ENCODE results near the gene KIAA1328.
A peak's percentile ranks its signal among the peaks of the same experiment; 100 is the strongest.
"Not testable (repeated sequence)": the region's sequence is repeated elsewhere in the genome, so short reads cannot be mapped to it uniquely, and the experiment has no call there.

KIAA1328 gene

DNA sequence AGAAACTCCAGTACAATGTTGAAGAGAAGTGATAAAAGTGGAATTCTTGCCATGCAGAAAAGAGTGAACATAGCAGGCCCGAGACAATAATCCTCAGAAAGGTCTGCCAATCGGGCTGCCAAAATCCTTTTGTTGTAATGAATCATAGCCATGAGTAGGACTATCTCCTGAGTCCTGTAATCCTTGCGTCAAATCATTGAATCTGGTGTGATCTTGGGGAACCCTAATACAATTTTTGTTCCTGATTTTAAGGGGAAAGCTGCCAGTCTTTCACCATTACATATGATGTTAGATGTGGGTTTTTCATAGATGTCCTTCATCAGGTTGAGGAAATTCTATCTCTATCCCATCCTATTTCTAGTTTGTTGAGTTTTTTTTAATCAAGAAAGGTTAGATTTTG is 2.4 kb upstream of the KIAA1328 start:
- DNase-seq, result no peak

GRCh38 chr18:36828157-36828629 is 734 bp upstream of the KIAA1328 start:
- DNase-seq, result peak; percentile 72

DNA sequence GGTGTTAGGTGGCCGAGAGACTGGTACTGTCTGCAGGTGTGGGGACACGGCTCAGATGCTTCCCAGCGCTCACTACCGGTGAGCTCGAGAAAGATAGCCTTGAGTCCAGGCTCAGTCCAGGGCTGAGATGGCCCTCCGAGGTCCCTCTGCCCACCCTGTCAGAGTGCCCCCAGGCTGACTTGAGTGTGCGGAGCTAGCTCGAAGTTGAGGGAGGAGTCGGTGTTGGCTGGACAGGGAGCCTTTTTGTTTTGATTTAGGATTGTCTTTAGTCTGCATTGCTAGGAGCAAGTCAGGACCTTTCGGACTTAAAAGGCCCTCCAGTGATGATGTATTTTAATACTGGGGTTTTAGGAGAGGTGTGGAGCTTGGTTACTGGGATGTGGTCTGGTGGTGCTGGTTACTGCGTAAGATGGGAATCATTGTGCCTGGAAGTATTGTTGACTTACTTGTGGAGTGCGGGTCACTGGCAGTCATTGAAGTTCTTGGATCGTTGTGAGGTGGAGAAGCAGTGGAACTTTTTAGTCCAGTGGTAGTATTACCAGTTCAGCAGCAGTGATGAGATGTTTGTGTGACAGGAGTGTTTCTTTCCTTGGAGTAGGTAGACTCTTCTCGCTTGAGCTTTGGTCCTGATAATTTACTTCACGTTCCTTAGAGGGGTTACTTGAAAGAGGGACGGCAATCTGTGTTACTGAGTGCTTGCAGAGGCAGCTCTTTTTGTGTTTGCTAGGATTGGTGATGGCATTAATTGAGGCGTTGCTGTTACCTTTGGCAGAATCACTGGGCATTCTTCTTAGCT is 633 bp downstream of the KIAA1328 start:
- no peak for DNase-seq

DNA sequence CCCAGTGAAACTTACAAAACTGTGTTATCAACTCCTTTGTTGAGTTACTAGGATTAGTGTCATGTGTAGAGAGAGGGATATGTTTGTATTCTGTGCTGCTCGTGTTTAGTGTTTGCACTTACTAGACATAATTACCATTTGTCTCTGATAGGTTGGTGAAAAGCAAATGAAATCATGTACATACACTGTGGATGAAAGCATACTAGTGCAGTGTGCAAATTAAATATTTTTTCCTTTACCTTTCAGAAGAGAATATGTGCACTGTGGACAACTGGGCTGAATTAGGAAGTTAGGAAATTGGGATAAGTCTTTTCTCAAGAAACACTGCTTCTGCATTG is 1.2 kb downstream of the KIAA1328 start:
- no peak for DNase-seq

DNA sequence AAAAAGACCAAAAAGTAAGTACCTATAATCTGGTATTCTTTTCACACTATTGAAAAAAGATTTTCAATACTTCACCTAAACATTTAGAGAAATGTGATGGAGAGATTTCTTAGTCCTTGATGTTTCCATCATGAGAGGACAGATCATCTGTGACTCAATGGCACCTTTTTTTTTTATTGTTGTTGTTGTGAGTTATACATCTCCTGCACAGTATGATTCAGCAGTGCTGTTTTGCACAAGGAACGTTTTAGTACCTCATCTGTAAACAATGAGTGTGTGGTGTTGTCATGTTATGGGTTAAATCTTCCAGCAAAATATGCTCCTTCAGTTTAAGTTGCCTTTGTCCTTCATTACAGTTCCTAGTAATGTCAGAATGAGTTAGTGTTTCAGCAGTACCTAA is 2.2 kb downstream of the KIAA1328 start:
- no peak for DNase-seq

DNA sequence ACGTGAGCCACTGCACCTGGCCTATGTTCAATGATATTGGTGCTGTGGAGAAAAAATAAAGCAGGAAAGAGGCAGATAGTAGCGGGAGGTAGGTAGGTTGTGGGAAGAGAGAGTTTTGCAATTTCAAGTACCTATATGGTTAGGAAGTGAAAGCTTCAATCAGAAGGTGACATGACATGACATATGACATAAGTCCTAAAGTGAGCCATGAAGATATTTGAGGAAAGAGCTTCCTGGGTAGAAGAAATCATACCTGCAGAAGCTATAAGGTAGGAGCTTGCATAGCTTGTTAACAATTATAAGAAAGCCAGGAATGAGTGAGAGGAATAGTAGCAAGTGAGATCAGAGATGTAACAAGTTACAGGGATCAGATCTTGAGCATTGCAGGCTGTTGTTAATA is 4.2 kb downstream of the KIAA1328 start:
- DNase-seq, result no peak

GRCh38 chr18:36835927-36836326 is 7.0 kb downstream of the KIAA1328 start:
- no peak for DNase-seq

DNA sequence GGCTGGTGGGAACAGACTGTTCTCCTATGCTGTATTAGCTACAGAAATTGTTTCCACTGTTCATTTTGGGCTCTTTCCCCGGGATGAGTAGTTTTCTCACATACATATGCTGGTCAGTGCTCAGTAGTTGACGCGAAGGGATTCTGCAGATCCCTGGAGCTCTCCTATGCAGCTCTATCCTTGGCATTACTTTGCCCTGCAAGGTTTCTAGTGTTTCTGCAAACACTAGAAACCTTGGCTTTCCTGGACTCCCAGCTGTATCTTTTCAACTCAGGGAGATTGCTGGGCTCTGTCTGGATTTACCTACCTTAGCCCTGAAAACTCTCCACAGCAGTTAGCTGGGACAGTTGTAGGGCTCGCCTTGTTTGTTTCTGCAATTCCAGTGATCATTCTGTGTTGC is 10.9 kb downstream of the KIAA1328 start:
- DNase-seq, result no peak

- no peak for DNase-seq
Measured at GRCh38 chr18:36843199-36843598, 14.3 kb downstream of the KIAA1328 start.

GRCh38 chr18:36843784-36844183 is 14.9 kb downstream of the KIAA1328 start:
- DNase-seq, result no peak

GRCh38 chr18:36848609-36849008 is 19.7 kb downstream of the KIAA1328 start:
- no peak for DNase-seq

DNA sequence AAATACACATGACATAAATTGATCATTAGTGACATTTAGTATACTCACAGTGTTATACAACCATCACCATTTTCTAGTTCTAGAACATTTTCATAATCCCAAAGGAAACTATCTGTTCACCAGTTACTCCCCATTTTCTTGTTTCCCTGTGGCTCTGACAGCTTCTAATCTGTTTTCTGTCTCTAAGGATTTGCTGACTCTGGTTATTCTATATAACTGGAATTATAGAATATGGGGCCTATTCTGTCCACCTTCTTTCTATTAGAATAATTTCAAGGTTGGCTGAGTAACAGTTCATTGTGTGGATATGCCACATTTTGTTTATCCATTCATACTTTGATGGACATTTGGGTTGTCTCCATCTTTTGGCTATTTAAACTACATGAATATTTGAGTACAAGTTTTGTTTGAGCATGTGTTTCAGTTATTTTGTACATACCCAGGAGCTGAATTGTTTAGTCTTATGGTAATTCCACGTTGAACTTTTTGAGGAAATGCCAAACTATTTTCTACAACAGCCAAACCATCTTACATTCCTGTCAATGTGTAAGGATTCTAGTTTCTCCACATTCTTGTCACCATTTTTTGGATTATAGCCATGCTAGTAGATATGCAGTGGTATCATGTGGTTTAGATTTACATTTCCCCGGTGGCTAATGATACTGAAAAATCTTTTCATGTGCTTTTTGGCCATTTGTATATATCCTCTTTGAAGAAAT is 20.5 kb downstream of the KIAA1328 start:
- no peak for DNase-seq

DNA sequence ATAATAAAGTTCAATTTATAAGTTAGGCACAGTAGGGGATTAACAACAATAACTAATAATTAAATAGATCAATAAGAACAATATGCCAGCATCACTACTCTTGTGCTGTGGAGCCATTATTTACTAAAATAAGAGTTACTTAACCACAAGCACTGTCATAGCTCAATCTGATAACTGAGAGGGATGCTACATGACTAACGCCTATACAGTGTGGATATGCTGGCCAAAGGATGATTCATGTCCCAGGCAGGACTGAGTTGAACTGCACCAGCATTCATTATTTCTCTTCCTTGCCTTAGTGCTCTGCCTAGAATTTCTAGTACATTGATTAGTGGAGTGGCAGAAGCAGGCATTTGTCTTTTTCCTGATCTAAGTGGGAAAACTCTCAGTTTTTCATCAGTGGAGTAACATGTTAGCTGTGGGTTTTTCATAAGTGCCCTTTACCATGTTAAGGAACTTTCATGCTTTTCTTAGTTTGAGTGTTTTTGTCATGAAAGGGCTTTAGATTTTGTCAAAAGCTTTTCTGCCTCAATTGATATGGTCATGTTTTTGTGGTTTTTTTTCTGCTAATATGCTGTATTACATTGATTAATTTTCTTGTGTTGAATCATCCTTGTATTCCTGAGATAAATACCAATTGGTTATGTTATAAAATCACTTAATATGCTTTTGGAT is 21.7 kb downstream of the KIAA1328 start:
- peak; percentile 61 for DNase-seq

GRCh38 chr18:36851202-36851590 is 22.3 kb downstream of the KIAA1328 start:
- DNase-seq, result no peak

GRCh38 chr18:36856815-36857214 is 27.9 kb downstream of the KIAA1328 start:
- DNase-seq, result no peak

DNA sequence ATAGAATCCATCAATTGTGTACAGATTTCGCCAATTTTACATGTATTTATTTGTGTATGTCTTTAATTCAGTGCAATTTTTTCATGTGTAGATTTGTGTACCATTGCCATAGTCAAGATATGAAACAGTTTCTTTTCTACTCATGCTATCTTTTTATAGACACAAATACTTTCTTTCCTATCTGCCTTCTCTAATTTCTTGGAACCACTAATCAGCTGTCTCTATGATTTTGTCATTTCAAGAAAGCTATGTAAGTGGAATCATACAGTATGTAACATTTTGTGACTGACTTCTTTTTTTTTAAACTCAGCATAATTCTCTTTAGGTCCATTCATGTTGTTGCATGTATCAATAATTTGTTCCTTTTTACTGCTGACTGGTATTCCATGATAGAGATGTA is 33.3 kb downstream of the KIAA1328 start:
- no peak for DNase-seq

GRCh38 chr18:36867056-36867455 is 38.1 kb downstream of the KIAA1328 start:
- no peak for DNase-seq

DNA sequence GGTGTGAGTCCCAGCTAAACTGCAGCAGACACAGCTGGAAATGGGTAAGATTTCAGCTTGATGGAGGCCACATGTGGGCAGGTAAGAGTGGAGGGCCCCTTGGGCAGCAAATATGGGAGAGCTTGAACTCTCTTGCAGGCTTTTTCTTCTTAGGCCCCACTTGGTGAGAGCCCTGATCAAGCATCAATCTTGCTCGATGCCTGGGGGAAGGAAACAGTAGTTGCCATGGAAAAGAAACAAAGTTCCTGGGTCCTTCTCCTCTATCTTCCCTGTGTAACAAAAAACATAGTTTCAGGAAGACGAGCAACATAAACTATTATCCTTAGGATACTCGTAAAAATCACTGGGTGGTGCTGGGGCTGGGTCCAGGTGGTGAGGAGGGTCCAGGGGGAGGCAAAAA is 42.9 kb downstream of the KIAA1328 start:
- no peak for DNase-seq

GRCh38 chr18:36872329-36872728 is 43.4 kb downstream of the KIAA1328 start:
- DNase-seq, result no peak

DNA sequence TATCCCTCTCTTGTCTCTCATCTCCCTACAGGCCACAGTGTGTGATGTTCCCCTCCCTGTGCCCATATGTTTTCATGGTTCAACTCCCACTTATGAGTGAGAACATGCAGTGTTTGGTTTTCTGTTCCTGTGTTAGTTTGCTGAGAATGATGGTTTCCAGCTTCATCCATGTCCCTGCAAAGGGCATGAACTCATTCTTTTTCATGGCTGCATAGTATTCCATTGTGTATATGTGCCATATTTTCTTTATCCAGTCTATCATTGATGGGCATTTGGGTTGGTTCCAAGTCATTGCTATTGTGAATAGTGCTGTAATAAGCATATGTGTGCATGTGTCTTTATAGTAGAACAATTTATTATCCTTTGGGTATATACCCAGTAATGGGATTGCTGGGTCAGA is 44.9 kb downstream of the KIAA1328 start:
- DNase-seq, result not testable (repeated sequence)

- DNase-seq, result not testable (repeated sequence)
Measured at GRCh38 chr18:36879796-36880195, 50.9 kb downstream of the KIAA1328 start.

DNA sequence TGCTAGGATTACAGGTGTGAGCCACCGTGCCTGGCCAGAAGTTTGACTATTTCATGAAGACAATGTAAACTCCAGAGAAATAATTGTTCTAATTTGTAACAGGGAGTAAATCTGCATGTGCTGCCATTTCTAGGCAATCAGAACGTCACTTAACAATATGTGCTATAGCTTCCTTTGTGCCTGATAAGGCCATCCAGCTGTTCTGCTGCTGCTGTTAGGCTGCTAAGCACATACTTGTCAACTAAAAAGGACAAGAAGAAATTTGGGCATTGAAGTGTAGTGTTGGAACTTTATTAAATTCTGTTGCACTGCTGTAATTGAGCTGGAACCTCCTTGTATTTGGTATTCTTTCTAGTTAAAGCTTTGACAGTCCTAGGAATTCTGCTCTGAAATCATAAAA is 57.1 kb downstream of the KIAA1328 start:
- DNase-seq, result no peak

DNA sequence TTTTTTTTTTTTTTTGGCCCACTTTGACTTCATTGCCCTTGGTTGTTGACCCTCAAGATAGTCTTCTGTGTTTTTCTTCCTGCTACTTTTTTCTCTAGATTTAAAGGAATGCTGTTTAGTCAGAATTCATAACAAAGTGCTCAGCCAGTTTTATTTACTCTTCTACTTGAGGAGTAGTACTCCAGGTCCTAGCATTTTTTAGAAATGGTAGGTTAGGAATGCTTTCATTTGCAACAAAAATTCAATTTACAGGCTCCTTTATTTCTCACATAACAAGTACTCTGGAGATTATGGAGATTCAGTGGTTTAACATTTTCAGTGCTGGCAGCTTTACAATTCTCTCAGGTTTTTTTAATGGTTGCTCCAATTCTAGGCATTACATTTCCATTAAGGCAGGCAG is 58.2 kb downstream of the KIAA1328 start:
- no peak for DNase-seq

GRCh38 chr18:36887864-36888263 is 58.9 kb downstream of the KIAA1328 start:
- DNase-seq, result no peak

All from islet precursor cell (in vitro differentiated cells).